IPS-NIHi11 (cell line): ENCODE measurements around the gene CDK15.

Source experiments
- DNase-seq: peaks from one replicate; pipeline ENCODE4 v3.0.0; 2012; ENCODE audit warnings: mixed read lengths, low spot score

Gene CDK15

DNA sequence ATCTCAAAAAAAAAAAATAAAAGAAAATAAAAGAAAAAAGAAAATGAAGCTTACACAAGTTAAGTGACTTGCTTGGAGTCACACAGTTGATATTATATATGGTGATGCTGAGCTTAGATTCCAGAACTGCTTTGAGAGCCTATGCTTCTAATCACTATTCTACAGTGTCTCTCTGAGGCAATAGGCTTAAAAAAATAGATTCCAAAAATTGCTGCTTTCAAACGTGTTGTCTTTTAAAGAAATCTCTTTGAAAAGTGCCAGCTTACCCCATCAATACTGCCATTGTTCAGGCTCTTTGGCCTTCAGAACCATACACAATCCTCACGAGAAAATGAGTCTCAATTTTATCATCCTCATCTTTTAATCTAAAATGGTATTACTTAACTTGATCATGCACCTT is 102.6 kb downstream of the CDK15 start:
- no peak for DNase-seq

DNA sequence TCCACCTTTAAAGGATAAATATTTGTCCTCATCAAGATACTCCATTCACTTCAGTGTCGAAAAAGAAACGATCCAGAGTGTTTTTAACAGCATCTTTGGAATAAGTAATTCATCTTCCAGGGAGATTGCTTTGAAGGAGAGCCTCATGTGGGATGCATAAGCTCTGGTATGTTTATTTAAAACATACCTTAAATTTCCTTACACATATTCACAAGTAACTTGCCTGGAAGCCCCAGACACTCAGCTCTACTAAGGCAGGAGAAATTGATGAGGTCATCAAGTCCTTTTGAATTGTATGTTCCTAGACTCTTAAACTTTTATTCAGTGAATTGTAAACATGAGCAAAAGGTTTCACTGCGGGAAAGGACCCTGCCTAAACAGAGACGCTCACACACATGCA is 103.0 kb downstream of the CDK15 start:
- no peak for DNase-seq

DNA sequence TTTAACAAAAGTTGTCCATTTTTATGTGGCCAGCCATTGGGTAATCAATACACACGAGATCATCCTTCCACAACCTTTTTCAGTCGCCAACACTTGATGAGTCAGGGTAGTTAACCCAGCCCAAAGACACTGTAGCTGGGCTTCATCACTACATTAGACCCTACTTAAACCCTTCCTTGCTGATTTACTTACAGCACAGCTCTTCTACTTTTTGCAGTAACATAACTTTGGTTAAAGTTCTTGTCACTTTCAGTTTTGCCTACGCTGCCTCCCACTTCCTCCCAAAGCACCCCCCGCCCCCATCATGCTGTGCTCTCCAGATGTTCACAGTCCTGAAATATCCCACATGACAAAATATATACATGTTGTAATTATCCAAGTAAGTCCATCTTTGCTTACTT is 103.6 kb downstream of the CDK15 start:
- DNase-seq = no peak

DNA sequence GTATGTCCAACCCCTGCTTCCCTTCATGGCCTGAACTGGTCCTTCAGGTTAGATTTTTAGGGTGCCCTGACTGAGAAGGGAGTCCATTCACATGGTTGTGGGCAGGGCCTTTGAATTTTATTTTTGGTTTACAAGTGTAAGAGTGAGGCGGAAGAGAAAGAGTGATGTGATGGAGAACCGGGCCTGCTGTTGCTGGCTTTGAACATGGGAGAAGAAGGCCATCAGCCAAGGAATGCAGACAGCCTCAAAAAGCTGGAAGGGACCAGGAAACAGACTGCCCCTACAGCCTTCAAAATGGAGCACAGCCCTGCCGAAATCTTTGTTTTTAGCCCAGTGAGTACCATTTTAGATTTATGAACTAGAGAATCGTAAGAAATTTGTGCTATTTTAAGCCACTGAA is 105.0 kb downstream of the CDK15 start:
- no peak for DNase-seq

DNA sequence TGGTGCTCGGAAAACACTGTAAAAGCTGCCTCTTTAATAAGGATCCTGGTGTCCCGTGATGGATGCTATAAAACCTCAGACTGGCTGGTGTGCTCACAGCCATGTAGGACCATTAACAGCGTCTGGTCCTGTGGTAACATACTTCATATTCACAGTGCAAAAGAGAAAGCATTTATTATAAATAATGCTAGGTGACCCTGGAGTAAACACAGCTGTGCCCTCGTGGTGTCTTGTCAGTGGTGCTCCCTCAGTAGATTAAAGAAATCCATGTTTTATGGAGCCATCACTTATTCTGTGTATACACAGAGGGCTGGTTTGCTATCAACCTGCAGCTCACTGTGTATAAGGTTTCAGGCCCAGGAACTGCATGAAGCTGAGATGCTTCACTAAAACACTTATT is 106.9 kb downstream of the CDK15 start:
- no peak for DNase-seq

DNA sequence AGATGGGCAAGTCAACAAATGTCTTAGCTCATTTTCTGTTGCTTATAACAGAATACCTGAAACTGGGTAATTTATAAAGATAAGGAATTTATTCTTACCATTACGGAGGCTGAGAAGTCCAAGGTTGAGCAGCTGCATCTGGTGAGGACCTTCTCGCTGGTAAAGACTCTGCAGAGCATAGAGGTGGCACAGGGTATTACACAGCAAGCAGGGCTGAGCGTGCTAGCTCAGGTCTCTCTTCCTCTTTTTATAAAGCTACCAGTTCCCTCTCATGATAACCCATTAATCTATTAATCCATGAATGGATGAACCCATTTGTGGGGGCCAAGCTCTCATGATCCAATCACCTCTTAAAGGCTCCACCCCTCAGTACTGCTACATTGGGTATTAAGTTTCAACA is 109.1 kb downstream of the CDK15 start:
- DNase-seq = no peak

DNA sequence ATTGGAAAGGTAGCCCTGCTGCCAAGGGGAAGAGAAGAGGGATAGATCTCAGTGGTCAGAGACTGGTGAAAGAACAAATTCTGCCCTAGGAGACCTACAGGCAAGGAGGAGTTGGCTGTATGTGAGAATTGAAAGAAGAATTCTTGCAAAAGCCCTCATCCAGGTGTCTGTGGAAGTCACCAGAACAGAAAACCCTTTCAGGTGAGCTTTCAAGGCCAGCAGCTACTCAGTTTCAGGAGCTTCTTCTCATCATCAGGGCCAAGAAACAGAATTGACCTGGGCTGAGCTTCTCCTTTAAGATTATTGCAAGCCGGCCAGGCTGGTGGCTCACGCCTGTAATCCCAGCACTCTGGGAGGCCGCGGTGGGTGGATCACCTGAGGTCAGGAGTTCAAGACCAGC is 110.2 kb downstream of the CDK15 start:
- no peak for DNase-seq

DNA sequence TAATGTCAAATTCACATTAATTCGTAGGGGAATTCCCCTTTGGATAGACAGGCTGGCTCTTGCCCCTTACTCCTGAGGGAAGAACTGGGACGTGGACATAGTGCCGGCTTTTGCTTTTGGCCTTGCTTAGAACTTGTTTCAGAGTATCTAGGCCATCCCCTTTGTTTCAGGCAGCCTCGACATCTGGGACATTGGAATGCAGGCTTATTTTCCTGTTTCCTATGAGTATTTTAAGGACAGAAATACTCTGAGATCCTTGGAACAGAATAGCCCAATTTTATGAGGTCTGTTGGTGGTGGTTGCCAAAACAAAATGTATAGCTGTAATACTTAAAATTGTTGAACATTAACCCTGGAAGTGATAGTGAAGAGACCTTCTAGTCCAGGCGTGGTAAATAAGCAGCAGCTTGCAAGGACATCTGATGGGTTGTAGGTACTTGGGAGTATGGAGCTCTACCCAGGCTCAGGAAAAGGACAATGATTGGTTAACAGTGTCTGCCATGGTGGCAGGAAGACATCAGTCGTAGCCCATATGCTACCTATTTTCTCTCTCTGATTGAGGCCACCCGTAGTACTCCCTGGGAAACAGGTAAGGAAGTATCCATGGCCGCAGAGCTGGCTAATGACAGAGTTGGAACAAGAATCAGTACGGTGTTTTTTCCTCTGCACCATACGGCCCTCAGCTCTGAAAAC is 112.4 kb downstream of the CDK15 start:
- DNase-seq = no peak

DNA sequence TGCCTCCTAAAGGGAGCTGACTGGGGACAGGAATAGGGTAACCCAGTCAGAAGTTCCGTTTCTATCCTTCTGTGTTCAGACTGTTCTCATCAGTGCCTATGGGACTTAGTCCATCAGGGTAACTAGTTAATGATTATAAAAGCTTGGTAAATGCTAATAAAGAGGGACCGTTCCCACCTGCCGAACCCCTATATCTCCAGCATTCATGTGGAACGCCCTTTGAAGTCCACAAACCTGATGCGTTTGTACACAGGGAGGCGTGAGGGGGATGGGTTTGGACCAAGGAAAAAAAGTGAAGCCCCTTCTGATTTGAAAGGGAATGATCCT is 112.9 kb downstream of the CDK15 start:
- DNase-seq = no peak

DNA sequence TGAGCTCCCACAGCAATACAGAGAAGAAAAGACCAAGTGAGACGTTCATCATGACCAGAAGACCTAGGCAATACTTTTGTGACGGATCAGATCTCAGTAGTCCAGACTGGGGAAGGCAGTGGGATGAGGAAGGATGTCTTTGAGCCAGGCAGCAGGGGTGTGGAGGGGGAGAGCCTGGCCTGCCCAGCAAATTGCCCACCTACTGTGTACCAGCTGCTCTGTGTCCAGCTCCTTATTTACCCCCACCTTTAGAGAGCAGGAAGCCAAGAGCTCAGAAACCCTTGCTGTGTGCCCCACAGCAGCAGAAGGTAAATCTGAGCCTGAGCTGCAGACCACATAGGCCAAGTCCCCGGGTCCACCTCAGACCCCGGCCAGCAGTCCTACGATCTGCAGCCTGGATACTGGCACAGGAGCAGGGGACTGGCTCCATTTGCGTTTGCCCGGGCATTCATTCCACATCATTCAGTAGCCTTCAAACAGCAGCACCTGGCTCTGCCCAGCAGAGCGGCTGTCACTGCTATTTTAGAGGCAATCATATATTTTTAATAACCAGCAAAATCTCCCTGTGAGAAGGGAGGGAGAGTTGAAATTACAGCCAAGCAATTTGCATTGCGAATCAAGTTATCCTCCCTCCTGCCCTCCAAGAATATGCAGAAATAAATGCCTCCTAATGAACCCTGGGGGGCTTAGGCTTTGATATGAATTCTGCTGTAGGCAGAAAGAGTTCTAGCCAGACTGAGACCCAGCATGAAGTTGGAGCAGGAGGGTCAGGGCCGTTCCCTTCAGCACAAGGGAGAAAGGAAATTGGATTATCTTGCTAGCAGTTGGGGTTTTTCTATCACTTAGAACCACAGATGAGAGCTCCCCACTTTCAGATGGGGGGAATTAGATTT is 117.3 kb downstream of the CDK15 start:
- no peak for DNase-seq

DNA sequence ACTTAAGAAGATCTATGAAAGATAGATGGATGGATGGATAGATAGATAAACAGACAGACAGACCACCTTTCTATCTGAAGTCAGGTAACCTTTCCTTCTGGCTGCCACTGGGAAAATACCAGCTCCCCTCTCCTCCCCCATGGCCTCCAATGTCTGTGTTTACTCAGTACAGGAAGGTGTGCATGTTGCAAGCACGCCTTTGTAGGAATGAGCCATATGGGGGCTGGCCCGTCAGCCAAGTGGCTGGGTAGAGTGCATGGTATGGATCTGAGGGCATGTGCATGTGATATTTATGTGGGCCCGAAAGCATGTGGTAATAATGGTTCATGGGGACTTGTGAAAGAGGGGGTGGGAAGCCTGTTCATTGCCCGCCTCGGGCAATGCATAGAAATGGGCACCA is 118.1 kb downstream of the CDK15 start:
- no peak for DNase-seq

DNA sequence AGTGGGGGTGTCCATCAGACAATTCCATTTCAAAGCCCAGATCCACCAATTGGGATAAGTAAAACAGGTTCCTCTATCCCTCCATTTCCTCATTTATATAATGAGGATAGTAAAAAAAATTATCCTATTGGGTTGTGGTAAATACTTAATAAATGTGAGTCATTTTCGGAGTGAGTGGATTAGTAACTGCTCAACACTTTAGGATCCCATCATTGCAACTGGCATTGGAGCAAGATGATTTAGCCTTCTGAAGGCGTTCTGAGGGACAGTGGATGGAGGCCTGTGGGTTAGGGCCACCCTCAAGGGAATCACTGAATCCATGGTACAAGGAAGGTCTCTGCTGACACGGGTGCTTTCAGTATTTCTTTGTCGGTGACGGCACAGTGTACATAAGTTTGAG is 118.7 kb downstream of the CDK15 start:
- no peak for DNase-seq

DNA sequence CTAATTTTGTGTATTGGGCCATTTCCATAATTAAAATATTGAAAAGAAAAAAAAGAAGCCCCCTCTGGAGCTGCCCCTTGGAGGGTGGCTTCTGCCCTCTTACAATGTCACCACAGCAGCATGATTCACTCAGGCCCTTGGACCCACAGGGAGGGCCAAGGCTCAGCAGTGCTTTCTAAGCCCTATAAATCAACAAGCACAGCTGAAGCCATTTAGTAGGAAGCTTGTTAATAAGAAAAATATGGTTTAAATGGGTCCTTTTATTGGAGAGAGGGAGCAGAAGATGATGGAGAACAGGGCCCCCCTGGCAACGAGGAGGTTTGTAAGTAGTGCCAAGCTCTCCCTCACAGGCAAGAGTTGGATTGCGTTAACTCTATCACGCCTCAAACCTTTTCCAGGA is 119.7 kb downstream of the CDK15 start:
- DNase-seq = no peak

DNA sequence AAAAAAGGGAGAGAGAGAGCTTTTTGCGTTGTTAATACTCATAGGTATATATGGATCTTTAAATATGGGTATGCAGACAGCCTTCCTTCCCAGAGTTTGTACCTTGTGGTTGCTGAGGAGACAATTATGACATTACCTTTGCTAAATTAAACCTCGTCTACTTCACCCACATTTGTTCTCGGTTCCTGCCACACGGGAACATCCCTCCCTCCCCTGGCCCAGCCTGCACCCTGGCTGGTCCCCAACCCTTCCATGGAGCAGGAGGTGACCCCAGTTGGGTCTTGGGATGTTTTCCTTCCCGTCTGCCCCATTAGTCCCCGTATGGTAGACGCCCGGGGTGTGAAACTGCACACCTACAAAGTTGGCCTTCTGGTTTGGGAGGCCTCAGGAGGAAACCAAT is 122.0 kb downstream of the CDK15 start:
- no peak for DNase-seq

DNA sequence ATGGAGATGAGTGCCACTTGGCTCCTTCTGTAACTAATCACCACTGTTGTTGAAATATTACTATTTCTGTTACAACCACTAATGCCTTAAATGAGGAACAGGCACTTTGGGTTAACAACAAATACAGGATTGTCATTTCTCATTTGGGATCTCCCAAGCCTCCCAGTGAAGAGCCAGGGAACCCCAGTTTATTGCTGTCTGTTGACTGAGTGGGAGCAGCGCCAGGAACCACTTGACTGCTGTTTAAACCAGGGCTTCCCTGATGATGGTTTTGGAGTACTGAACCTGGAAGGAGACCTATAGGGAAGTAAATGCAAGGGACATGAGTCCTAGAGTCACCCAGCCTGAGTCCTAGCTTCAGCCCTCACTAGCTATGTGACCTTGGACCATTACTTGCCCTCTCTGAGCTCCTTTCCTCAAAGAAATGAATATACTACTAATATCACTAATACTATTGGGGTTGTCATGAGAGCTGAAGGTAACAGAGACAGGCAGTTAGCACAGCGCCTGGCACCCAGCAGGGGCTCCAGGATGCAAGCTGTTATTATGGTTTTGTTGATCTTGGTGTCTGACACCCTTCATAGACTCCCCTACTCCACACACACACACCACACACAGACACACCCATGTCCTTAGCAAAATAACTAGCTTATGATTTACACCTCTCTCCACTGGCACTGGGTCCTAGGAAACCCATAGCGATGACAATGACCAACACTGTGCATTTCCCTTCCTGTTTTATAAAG is 123.1 kb downstream of the CDK15 start:
- no peak for DNase-seq

DNA sequence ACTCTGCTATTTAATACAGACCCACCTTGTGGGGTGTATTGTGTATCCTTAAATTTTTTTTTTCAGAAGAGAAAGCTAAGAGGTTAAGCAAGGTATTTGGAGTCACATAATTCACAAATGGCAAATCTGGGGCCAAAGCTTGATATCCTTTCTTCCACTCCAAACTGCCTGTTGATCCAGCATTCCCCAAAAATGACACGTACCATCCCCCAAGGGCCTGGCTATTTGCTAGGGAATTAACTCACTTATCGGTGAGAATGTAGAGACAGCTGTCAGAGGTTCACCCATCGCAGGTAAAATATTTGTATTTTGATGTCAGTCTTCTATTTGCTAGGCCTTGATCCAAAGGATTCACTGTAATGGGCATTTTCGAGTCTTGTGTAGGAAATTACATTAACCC is 123.7 kb downstream of the CDK15 start:
- no peak for DNase-seq

DNA sequence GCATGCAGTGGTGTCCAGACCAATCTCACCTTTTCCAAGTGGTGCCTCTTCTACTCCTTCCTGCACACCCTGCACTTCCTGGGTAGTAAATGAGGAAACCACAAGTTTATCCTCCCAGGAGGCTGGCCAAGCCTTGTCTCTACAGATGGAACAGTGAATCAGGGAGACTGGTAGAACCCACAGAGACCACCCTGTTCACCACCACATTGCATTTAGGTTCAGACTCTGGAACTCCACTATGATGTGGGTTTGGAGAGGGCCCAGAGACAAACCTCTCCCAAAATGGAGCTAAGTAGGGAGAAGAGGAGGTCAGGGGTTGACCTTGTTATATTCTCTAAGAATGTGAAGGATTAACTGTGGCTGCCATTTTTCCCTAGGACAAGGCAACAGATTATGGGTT is 124.5 kb downstream of the CDK15 start:
- no peak for DNase-seq

DNA sequence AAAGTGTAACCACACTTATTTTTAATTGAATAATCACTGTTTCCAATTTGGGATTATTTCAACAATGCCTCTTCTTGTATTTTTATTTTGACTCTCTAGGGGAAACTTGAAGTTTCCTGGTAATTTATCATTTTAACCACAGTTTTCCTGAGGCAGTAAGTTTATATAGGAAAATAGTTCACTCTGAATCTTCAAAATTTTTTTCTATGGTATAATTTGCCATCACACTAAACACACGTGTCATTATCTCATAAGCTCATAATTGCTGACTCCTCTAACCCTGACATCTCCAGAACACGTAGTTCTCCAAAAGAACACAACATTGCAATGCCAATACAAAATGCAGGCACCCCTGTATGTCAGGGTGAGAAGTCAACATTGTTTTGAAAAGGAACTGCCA is 125.1 kb downstream of the CDK15 start:
- DNase-seq = no peak

DNA sequence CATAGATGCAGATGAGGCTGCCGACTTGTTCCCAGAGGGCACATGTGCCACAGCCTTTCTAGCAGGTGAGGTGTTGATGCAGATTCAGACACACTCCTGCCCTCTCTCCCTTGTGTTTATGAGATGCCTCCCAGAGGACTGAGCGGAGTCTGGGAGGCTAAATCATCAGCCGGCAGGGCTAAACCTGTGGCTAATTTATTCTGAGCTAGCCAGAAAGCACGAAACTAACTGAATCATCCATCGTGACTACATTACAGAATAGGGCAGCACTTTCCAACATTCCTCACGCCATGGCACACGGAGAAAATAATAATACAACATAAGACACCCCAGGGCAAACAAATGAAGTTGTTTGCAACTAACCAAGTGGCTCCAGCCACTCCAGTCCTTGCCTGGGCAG is 125.6 kb downstream of the CDK15 start:
- DNase-seq = no peak

DNA sequence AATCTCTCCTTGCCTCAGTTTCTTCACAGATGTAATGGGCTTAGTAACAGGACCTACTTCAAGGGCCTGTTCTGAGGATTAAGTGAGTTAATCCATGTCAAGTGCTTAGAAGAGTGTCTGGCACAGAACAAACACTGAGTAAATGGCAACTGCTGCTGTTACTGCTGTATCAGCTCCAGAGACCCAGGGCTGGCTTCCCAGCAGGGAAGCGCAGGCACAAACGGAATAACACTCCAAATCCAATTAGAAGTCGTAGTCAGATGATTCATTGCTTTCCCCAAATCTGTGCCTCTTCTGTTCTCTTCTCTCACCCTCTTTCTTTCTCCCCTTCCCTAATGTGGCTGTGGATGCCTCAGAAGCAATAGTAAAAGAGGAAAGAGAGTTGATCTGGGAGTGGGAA is 126.2 kb downstream of the CDK15 start:
- DNase-seq = no peak

DNA sequence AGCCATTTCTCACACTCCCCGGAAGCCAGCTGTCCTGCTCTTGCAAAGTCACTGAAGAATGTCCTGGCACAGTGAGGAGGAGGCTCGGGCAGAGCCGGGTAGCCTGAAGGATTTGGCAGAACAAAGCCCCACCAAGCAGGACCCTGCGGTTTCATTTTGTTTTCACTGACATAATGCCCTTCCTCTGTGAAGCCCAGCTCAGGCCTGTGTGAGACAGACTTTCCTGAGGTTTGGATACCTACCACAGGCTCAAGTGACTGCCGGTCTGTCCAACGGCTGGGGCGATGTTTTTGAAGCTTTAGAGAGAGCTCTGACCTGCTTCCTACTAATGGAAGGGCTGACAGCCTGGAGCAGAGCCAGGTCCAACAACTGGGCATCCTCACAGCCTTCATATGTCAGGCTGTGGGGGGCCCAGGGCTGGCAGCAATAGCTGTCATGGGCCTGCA is 127.5 kb downstream of the CDK15 start:
- no peak for DNase-seq

DNA sequence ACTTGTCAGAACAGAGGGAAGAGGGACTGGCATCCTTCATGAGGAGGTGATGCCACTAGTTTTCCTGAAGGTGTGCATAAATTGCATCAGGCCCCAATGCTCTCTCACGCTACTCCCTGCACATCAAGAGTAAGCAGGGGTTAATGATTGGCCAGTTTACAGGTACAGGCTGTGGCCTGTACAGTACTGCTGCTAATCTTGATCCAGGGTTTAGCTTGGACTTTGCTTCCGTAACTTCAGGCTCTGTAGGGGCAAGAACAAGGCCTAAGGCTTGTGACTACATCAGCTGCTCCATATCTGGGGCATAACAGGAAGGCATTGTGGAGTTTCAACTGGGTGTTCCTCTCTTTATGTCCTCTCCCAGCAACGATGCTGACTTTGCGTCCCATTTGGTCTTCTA is 130.5 kb downstream of the CDK15 start:
- no peak for DNase-seq

DNA sequence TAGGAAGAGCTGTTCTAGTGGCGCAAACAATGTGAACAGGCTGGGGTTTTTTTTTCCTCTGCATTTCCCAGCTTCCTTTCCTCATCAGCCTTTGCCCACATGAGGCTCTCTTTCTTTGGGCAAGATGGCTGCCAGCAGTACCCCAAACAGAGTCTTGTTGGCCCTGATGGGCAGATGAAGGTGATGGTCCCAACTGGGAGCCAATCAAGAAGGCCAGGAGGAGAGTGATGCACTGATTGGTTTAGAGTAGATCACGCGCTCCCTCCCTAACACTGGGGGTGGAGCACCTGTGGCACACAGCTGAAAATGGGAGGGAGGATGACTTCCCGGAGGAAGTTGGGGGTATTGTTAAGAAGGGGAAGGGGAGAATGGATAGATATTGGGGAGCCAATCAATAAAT is 131.0 kb downstream of the CDK15 start:
- no peak for DNase-seq
